Fibroblast of the aortic adventitia (primary cell): ENCODE measurements around the gene KDM5B. TPM values are rescaled to one million over a fixed set of nuclear protein-coding genes. Genes with fewer than 3 reads are reported as not detected.
"Not testable (repeated sequence)": the region's sequence is repeated elsewhere in the genome, so short reads cannot be mapped to it uniquely, and the experiment has no call there.

Source experiments
- DNase-seq: peaks from one replicate; pipeline ENCODE4 v3.0.0-alpha.2; 2010; ENCODE audit warnings: low read depth
- H3K4me3 ChIP-seq: 2 replicates; pipeline ENCODE4 v1.5.1; 2011; ENCODE audit warnings: low read depth, mild to moderate bottlenecking, control low read depth, low read length, moderate library complexity
- total RNA-seq: library from RNA; depleted of rRNA; stranded (reverse); fragments of >200 nt; gene quantifications from 2 replicates; pipeline ENCODE4 v1.2.3, GENCODE V29; 2012; ENCODE audit warnings: low replicate concordance
- TF ChIP-seq, protein P1 (sequence below): IDR thresholded peaks from 2 replicates; pipeline ENCODE4 v1.5.1; 2011; ENCODE audit warnings: mild to moderate bottlenecking, low read length, control low read depth, inconsistent platforms; ENCODE audit not compliant: insufficient read depth

Gene KDM5B
- total RNA-seq, 1 donor, result 56.4 TPM

DNA sequence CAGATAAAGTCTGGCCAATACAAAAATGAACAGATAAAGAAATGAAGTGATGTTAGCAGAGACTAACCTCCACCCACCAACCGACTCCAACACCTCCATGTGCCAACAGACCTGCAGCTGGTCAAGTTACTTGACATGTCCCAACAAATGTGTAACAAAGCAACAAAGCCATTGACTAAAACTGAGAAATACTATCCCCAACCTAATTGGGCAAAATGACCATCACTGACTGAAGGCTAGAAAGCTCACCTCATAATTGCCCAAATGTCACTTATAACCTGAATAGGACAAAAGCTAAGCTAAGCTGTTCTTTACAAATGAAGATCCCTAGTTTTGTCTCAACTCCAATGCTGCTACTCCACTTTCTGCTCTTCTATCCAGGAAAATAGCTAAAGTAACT, 7.5 kb downstream of the KDM5B start:
- TF ChIP-seq, protein P1, sequence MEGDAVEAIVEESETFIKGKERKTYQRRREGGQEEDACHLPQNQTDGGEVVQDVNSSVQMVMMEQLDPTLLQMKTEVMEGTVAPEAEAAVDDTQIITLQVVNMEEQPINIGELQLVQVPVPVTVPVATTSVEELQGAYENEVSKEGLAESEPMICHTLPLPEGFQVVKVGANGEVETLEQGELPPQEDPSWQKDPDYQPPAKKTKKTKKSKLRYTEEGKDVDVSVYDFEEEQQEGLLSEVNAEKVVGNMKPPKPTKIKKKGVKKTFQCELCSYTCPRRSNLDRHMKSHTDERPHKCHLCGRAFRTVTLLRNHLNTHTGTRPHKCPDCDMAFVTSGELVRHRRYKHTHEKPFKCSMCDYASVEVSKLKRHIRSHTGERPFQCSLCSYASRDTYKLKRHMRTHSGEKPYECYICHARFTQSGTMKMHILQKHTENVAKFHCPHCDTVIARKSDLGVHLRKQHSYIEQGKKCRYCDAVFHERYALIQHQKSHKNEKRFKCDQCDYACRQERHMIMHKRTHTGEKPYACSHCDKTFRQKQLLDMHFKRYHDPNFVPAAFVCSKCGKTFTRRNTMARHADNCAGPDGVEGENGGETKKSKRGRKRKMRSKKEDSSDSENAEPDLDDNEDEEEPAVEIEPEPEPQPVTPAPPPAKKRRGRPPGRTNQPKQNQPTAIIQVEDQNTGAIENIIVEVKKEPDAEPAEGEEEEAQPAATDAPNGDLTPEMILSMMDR, result no peak
- H3K4me3 ChIP-seq, result no peak overlapping the region
- DNase-seq, result no peak

GRCh38 chr1:202798792-202799331, 9.4 kb downstream of the KDM5B start:
- TF ChIP-seq, protein P1, result no peak

GRCh38 chr1:202798260-202798659, 10.0 kb downstream of the KDM5B start:
- no peak overlapping the region for H3K4me3 ChIP-seq
- TF ChIP-seq, protein P1, result no peak
- DNase-seq, result no peak

More at GRCh38 chr1:202798792-202799331, 9.4 kb downstream of the KDM5B start:
- H3K4me3 ChIP-seq, result no peak overlapping the region
- no peak for DNase-seq

GRCh38 chr1:202796670-202797069, 11.6 kb downstream of the KDM5B start:
- TF ChIP-seq, protein P1, result no peak
- DNase-seq, result no peak

GRCh38 chr1:202794931-202795330, 13.3 kb downstream of the KDM5B start:
- DNase-seq, H3K4me3 ChIP-seq: not testable (repeated sequence)

More at GRCh38 chr1:202796670-202797069, 11.6 kb downstream of the KDM5B start:
- no peak overlapping the region for H3K4me3 ChIP-seq

GRCh38 chr1:202794051-202794740, 14.0 kb downstream of the KDM5B start:
- DNase-seq, result no peak
- TF ChIP-seq, protein P1, result no peak

DNA sequence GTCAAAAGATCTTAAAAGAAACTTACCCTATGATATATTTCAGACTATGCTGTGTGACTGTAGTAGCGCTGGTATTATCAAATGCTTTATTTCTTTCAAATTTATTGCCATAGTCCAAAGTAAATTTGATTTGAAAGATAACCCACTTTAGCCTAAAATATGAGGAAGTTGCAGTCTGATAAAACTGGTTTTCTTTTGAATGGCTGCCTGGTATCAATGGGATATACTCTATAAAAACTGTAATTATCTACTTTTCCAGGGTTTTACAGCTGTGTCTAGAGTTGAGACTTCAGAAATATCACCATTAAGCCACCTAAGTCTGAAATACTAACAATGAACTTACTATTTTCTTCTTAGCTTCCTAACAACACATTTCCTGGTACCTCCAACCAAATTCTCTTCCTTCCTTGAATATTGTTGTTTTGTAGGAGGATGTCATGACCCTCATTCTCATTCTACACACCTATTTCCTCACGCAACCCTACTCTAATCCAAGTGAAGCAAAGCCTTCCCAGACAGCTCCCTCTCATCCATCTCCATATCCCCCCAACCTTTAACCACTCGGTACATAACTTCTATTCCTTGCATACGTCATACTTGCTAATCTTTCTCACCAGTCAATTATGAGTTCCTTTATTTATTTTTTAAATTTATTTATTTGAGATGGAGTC, 17.0 kb downstream of the KDM5B start:
- no peak overlapping the region for H3K4me3 ChIP-seq
- DNase-seq, result no peak
- TF ChIP-seq, protein P1, result no peak

More at GRCh38 chr1:202794051-202794740, 14.0 kb downstream of the KDM5B start:
- no peak overlapping the region for H3K4me3 ChIP-seq
